ENCODE measurements around the gene BDNF. TPM values are rescaled to one million over a fixed set of nuclear protein-coding genes. Genes with fewer than 3 reads are reported as not detected.

BDNF gene
- total RNA-seq, 1 experiment from 2014 or later = 4.8 TPM

DNA sequence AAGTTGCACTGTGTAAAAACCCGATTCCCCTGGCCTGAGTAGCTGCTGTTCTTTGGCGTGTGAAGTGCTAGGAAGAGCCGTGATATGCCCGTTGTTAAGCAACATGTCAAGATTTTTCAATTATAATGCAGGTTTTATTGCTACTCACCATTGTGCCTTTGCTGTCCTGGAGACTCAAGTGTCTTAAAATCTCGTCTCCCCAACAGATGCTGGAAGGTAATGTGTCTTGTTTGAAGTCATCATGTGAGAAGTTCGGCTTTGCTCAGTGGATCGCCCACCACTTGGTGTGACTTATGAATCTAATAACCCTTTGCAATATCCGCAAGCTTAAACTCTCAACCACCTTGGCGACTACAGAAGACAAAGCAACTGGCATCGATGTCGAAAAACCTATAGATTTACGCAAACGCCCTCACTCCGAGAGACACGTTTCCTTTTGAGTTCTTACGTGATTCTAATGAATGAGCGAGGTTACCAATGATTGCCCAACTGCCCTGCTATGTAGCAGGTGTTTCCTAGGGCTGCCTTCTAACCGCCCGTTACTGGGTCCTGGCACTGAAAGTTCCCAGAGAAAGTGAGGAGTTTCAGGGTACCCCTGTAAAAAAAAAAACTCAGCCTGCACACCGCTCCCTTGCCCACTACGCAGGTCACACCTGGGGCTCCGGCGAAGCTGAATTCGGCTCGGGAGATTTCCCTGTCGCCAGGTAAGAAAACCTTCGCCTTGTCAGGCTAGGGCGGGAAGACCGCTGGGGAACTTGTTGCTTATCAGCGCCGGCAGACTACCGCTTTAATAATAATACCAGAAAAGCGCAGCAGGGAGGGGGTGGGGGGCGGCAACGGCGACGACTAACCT, 21.2 kb upstream of the BDNF start:
- Mint-ChIP-seq H3K36me3 (no peaks in the 10 kb centered on the region), H3K27ac (no peak overlapping the region), H3K4me1 (peaks cover 42% of the 10 kb centered on the region), H3K4me3 (peak overlapping the region; percentile 94), H3K27me3 (ENCODE audit: low read depth) (peaks cover 63% of the 10 kb centered on the region), H3K9me3 (no peaks in the 10 kb centered on the region)
- DNase-seq (ENCODE audit: low spot score) (no peak), ATAC-seq (no peak)
- TF ChIP-seq, protein P1, sequence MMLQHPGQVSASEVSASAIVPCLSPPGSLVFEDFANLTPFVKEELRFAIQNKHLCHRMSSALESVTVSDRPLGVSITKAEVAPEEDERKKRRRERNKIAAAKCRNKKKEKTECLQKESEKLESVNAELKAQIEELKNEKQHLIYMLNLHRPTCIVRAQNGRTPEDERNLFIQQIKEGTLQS (CRISPR knock-in tag; conservative IDR thresholded peaks at IDR 0.05) = no peak
- no peak for TF ChIP-seq ZNF396 (CRISPR knock-in tag; IDR thresholded peaks at IDR 0.05; ENCODE audit: borderline replicate concordance)
- TF ChIP-seq, protein P2, sequence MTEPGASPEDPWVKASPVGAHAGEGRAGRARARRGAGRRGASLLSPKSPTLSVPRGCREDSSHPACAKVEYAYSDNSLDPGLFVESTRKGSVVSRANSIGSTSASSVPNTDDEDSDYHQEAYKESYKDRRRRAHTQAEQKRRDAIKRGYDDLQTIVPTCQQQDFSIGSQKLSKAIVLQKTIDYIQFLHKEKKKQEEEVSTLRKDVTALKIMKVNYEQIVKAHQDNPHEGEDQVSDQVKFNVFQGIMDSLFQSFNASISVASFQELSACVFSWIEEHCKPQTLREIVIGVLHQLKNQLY (CRISPR knock-in tag; IDR thresholded peaks at IDR 0.05) = no peak
- no peak for TF ChIP-seq CREB1 (CRISPR knock-in tag; IDR thresholded peaks at IDR 0.05)
- TF ChIP-seq TP53 (CRISPR knock-in tag; IDR thresholded peaks at IDR 0.05) = no peak
- TF ChIP-seq IRF2 (CRISPR knock-in tag; IDR thresholded peaks at IDR 0.05; ENCODE audit: borderline replicate concordance, low read depth) = no peak
- TF ChIP-seq GTF2I (CRISPR knock-in tag; conservative IDR thresholded peaks at IDR 0.05) = no peak
- TF ChIP-seq, protein P3, sequence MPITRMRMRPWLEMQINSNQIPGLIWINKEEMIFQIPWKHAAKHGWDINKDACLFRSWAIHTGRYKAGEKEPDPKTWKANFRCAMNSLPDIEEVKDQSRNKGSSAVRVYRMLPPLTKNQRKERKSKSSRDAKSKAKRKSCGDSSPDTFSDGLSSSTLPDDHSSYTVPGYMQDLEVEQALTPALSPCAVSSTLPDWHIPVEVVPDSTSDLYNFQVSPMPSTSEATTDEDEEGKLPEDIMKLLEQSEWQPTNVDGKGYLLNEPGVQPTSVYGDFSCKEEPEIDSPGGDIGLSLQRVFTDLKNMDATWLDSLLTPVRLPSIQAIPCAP (CRISPR knock-in tag; IDR thresholded peaks at IDR 0.05) = no peak
- TF ChIP-seq USF2 (CRISPR knock-in tag; IDR thresholded peaks at IDR 0.05) = no peak
- TF ChIP-seq ATF6 (CRISPR knock-in tag; IDR thresholded peaks at IDR 0.05) = no peak
- TF ChIP-seq, protein P4, sequence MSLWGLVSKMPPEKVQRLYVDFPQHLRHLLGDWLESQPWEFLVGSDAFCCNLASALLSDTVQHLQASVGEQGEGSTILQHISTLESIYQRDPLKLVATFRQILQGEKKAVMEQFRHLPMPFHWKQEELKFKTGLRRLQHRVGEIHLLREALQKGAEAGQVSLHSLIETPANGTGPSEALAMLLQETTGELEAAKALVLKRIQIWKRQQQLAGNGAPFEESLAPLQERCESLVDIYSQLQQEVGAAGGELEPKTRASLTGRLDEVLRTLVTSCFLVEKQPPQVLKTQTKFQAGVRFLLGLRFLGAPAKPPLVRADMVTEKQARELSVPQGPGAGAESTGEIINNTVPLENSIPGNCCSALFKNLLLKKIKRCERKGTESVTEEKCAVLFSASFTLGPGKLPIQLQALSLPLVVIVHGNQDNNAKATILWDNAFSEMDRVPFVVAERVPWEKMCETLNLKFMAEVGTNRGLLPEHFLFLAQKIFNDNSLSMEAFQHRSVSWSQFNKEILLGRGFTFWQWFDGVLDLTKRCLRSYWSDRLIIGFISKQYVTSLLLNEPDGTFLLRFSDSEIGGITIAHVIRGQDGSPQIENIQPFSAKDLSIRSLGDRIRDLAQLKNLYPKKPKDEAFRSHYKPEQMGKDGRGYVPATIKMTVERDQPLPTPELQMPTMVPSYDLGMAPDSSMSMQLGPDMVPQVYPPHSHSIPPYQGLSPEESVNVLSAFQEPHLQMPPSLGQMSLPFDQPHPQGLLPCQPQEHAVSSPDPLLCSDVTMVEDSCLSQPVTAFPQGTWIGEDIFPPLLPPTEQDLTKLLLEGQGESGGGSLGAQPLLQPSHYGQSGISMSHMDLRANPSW (CRISPR knock-in tag; conservative IDR thresholded peaks at IDR 0.05; ENCODE audit: low read depth) = no peak
- no peak for TF ChIP-seq ZNF138 (CRISPR knock-in tag; conservative IDR thresholded peaks at IDR 0.05)
- TF ChIP-seq ZBTB21 (CRISPR knock-in tag; IDR thresholded peaks at IDR 0.05; ENCODE audit: borderline replicate concordance) = no peak
- TF ChIP-seq CREM (CRISPR knock-in tag; IDR thresholded peaks at IDR 0.05) = no peak
- no peak for TF ChIP-seq MXD4 (CRISPR knock-in tag; IDR thresholded peaks at IDR 0.05; ENCODE audit: borderline replicate concordance)
- TF ChIP-seq, protein P5, sequence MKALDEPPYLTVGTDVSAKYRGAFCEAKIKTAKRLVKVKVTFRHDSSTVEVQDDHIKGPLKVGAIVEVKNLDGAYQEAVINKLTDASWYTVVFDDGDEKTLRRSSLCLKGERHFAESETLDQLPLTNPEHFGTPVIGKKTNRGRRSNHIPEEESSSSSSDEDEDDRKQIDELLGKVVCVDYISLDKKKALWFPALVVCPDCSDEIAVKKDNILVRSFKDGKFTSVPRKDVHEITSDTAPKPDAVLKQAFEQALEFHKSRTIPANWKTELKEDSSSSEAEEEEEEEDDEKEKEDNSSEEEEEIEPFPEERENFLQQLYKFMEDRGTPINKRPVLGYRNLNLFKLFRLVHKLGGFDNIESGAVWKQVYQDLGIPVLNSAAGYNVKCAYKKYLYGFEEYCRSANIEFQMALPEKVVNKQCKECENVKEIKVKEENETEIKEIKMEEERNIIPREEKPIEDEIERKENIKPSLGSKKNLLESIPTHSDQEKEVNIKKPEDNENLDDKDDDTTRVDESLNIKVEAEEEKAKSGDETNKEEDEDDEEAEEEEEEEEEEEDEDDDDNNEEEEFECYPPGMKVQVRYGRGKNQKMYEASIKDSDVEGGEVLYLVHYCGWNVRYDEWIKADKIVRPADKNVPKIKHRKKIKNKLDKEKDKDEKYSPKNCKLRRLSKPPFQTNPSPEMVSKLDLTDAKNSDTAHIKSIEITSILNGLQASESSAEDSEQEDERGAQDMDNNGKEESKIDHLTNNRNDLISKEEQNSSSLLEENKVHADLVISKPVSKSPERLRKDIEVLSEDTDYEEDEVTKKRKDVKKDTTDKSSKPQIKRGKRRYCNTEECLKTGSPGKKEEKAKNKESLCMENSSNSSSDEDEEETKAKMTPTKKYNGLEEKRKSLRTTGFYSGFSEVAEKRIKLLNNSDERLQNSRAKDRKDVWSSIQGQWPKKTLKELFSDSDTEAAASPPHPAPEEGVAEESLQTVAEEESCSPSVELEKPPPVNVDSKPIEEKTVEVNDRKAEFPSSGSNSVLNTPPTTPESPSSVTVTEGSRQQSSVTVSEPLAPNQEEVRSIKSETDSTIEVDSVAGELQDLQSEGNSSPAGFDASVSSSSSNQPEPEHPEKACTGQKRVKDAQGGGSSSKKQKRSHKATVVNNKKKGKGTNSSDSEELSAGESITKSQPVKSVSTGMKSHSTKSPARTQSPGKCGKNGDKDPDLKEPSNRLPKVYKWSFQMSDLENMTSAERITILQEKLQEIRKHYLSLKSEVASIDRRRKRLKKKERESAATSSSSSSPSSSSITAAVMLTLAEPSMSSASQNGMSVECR (CRISPR knock-in tag; IDR thresholded peaks at IDR 0.05; ENCODE audit: borderline replicate concordance) = no peak
- TF ChIP-seq ZNF671 (CRISPR knock-in tag; IDR thresholded peaks at IDR 0.05) = no peak
- TF ChIP-seq SMAD3 (CRISPR knock-in tag; IDR thresholded peaks at IDR 0.05; ENCODE audit: borderline replicate concordance) = no peak
- ChIA-PET CTCF (interaction anchor here (9.1 kb wide), 1 partner anchor 20 kb away, joined by 184 read pairs; the partner anchor contains the start of gene BDNF), POLR2A (interaction anchor here (0.6 to 1.6 kb wide), 4 partner anchors 21 to 830 kb away, joined by 3 to 10 read pairs (median 7); partner anchors contain the start of genes BDNF, KIF18A and METTL15)
